Osteoblast (primary cell): ENCODE results near the gene TET1. TPM values are rescaled to one million over a fixed set of nuclear protein-coding genes. Genes with fewer than 3 reads are reported as not detected.
"Not testable (repeated sequence)": the region's sequence is repeated elsewhere in the genome, so short reads cannot be mapped to it uniquely, and the experiment has no call there.

Source experiments
- DNase-seq: peaks from one replicate; pipeline ENCODE4 v3.0.0; 2011; ENCODE audit warnings: low spot score, mixed read lengths; ENCODE audit not compliant: insufficient read length; ENCODE audit errors: missing footprints
- H2AFZ ChIP-seq: 2 replicates; pipeline ENCODE4 v1.6.0; 2011; ENCODE audit warnings: mild to moderate bottlenecking, low read length
- H3K27ac ChIP-seq: 2 replicates; pipeline ENCODE4 v1.5.1; 2011; ENCODE audit warnings: mild to moderate bottlenecking, low read depth, low read length, moderate library complexity
- H3K27me3 ChIP-seq: 2 replicates; pipeline ENCODE4 v1.6.0; 2012; ENCODE audit warnings: mild to moderate bottlenecking, control low read depth, inconsistent platforms, low read length, moderate library complexity; ENCODE audit not compliant: insufficient read depth
- H3K36me3 ChIP-seq: 2 replicates; pipeline ENCODE4 v1.5.1; 2011; ENCODE audit warnings: mild to moderate bottlenecking, low read length, control low read depth, moderate library complexity; ENCODE audit not compliant: insufficient read depth
- H3K4me1 ChIP-seq: 2 replicates; pipeline ENCODE4 v1.5.1; 2011; ENCODE audit warnings: mild to moderate bottlenecking, low read length, control low read depth, moderate library complexity; ENCODE audit not compliant: insufficient read depth
- H3K4me2 ChIP-seq: 2 replicates; pipeline ENCODE4 v1.6.0; 2011; ENCODE audit warnings: mild to moderate bottlenecking, low read length; ENCODE audit not compliant: insufficient read depth
- H3K4me3 ChIP-seq: fragments of 200-600 bp; sonication (generic); 3 replicates; pipeline ENCODE4 v1.5.1; 2012; ENCODE audit warnings: mild to moderate bottlenecking, low read length, inconsistent platforms; ENCODE audit not compliant: insufficient read depth
- H3K79me2 ChIP-seq: 2 replicates; pipeline ENCODE4 v1.6.0; 2012; ENCODE audit warnings: mild to moderate bottlenecking, low read length, control low read depth, inconsistent platforms; ENCODE audit not compliant: insufficient read depth
- H3K9me3 ChIP-seq: 2 replicates; pipeline ENCODE4 v1.5.1; 2011; ENCODE audit warnings: low read depth, low read length, control low read depth
- H4K20me1 ChIP-seq: 2 replicates; pipeline ENCODE4 v1.6.0; 2012; ENCODE audit warnings: mild to moderate bottlenecking, low read length, control low read depth; ENCODE audit not compliant: insufficient read depth
- CTCF ChIP-seq: IDR thresholded peaks from 2 replicates; pipeline ENCODE4 v1.5.1; 2011; ENCODE audit warnings: mild to moderate bottlenecking, low read depth, low read length, moderate library complexity; ENCODE audit errors: extremely low read depth
- total RNA-seq: library from RNA; depleted of rRNA; stranded (reverse); fragments of >200 nt; gene quantifications from 2 replicates; pipeline ENCODE4 v1.2.3, GENCODE V29; 2012

The TET1 gene
- total RNA-seq, 1 donor: 4.0 TPM

DNA sequence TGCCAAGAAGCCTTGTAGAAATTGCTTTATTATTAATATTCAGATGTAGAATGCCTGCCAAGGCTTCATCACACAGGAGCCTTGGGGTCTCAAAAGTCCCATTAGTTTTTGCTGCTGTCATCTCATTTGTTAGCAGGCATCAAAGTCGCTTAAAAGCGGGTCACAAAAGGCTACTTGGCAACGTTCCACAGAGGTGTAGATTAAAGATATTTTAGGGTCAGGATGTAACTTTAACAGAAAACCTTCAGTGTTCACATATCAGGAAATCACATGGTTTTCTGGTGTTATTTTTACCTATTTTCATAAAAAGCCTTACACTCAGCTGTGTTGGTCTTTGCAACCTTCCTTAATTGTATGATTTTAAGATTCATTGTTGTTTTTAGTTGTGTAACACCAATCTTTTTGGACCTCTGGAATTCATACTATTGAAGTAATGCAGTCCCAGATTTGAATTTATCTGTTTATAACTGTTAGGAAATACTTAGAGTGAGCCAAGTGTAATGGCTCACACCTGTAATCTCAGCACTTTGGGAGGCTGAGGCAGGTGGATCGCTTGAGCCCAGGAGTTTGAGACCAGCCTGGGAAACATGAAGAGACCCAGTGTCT, 65.3 kb downstream of the TET1 start:
- H3K27ac ChIP-seq: no peak overlapping the region
- no peaks in the 10 kb centered on the region for H3K27me3 ChIP-seq
- no peak for TF ChIP-seq CTCF
- H3K4me3 ChIP-seq: no peak overlapping the region
- H3K4me2 ChIP-seq: no peak overlapping the region
- H3K36me3 ChIP-seq: no peaks in the 10 kb centered on the region
- H3K9me3 ChIP-seq: no peaks in the 10 kb centered on the region
- no peaks in the 10 kb centered on the region for H3K79me2 ChIP-seq
- H4K20me1 ChIP-seq: no peaks in the 10 kb centered on the region
- peak; percentile 50 for DNase-seq
- no peak overlapping the region for H2AFZ ChIP-seq
- H3K4me1 ChIP-seq: peaks cover 6% of the 10 kb centered on the region

- Histone ChIP-seq H2AFZ (no peak overlapping the region), H3K27me3 (no peaks in the 10 kb centered on the region), H3K79me2 (no peaks in the 10 kb centered on the region), H3K4me1 (peaks cover 6% of the 10 kb centered on the region), H3K4me3 (no peak overlapping the region), H3K36me3 (no peaks in the 10 kb centered on the region), H4K20me1 (no peaks in the 10 kb centered on the region), H3K9me3 (no peaks in the 10 kb centered on the region), H3K4me2 (no peak overlapping the region), H3K27ac (no peak overlapping the region)
- no peak for TF ChIP-seq CTCF
- no peak for DNase-seq
Observed at GRCh38 chr10:68628576-68629127, 68.5 kb downstream of the TET1 start.

DNA sequence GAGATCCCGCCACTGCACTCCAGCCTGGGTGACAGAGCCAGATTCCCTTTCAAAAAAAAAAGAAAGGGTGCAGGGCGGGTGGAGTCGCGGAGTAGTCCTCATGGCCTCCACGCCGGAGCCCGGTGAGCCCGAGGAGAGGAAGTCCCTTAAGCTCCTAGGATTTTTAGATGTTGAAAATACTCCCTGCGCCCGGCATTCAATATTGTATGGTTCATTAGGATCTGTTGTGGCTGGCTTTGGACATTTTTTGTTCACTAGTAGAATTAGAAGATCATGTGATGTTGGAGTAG, 72.1 kb downstream of the TET1 start:
- H4K20me1 ChIP-seq, H3K4me2 ChIP-seq: not testable (repeated sequence)

DNA sequence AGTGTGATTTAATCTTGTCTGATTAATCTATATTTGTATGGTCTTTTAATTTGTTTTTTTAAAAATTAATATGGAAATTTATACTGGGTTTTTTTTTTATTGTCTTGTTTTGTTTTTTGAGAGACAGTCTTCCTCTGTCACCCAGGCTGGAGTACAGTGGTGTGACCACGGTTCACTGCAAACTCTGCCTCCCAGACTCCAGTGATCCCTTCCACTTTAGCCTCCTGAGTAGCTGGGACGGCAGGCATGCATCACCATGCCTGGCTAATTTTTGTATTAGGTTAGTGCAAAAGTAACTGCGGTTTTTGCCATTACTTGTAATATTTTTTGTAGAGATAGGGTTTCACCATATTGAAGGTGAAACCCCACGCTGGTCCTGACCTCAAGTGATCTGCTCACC, 73.1 kb downstream of the TET1 start:
- no peak for TF ChIP-seq CTCF

More for the DNA sequence above, 72.1 kb downstream of the TET1 start:
- not testable (repeated sequence) for DNase-seq, H3K4me1 ChIP-seq, H3K9me3 ChIP-seq, H3K27me3 ChIP-seq, H3K36me3 ChIP-seq, H3K79me2 ChIP-seq, H2AFZ ChIP-seq, H3K4me3 ChIP-seq, H3K27ac ChIP-seq

More for the DNA sequence above, 73.1 kb downstream of the TET1 start:
- DNase-seq: no peak
- H3K4me3 ChIP-seq: no peak overlapping the region
- no peak overlapping the region for H3K4me2 ChIP-seq
- no peaks in the 10 kb centered on the region for H3K9me3 ChIP-seq
- no peak overlapping the region for H2AFZ ChIP-seq
- no peaks in the 10 kb centered on the region for H3K27me3 ChIP-seq
- no peaks in the 10 kb centered on the region for H3K36me3 ChIP-seq
- no peak overlapping the region for H3K27ac ChIP-seq
- H3K4me1 ChIP-seq: no peaks in the 10 kb centered on the region
- H4K20me1 ChIP-seq: no peaks in the 10 kb centered on the region
- no peaks in the 10 kb centered on the region for H3K79me2 ChIP-seq
